Thoracic aorta (tissue), 2 donors: ENCODE results near the gene SSUH2. TPM values are rescaled to one million over a fixed set of nuclear protein-coding genes. Genes with fewer than 3 reads are reported as not detected.

ENCODE experiments used
- ATAC-seq: fragments of 150-250 bp; one replicate; pipeline ENCODE4 v1.8.0; 2017; ENCODE audit warnings: low read depth; ENCODE audit not compliant: insufficient number of reproducible peaks, low FRiP score
- DNase-seq: peaks from one replicate; pipeline ENCODE4 v3.0.0-alpha.2; 2020; ENCODE audit warnings: low spot score
- H3K27ac ChIP-seq, 2 donors: fragments of 200-600 bp; sonication (generic); 1 replicate in 1 of 2; 2 replicates in 1 of 2; pipeline ENCODE4 v1.5.1; 2016; ENCODE audit warnings: mild to moderate bottlenecking in 2 of 2, moderate library complexity in 2 of 2
- H3K27me3 ChIP-seq: fragments of 200-600 bp; sonication (generic); replicated peaks from 2 replicates; pipeline ENCODE4 v1.6.0; 2016; ENCODE audit warnings: mild to moderate bottlenecking; ENCODE audit not compliant: insufficient read depth
- H3K36me3 ChIP-seq: fragments of 200-600 bp; sonication (generic); one replicate; pipeline ENCODE4 v1.5.1; 2016
- H3K4me1 ChIP-seq, 2 donors: fragments of 200-600 bp; sonication (generic); 1 replicate in 1 of 2; 2 replicates in 1 of 2; pipeline versions ENCODE4 v1.5.1 to v1.6.0; 2016; ENCODE audit warnings: low read depth in 2 of 2, mild to moderate bottlenecking in 1 of 2; ENCODE audit not compliant: control insufficient read depth in 1 of 2
- H3K4me3 ChIP-seq: fragments of 200-600 bp; sonication (generic); 2 replicates; pipeline ENCODE4 v1.5.1; 2016; ENCODE audit warnings: mild to moderate bottlenecking
- H3K9me3 ChIP-seq: fragments of 200-600 bp; sonication (generic); 2 replicates; pipeline ENCODE4 v1.5.1; 2016
- CTCF ChIP-seq: fragments of 200-600 bp; sonication (generic); IDR thresholded peaks from one replicate; pipeline ENCODE4 v1.5.1; 2019; ENCODE audit warnings: antibody characterized with exemption
- total RNA-seq, 2 donors: library from RNA; depleted of rRNA; stranded (reverse); fragments of >200 nt; gene quantifications; one replicate each; pipeline versions ENCODE4 v1.1.0 to v1.2.3, GENCODE V29; 2016

Gene SSUH2
- total RNA-seq, 2 donors from 2014 or later = 0.14 TPM; not detected in 1

- H3K36me3 ChIP-seq = no peaks in the 10 kb centered on the region
- H3K27me3 ChIP-seq = no peaks in the 10 kb centered on the region
- H3K27ac ChIP-seq = no peak overlapping the region
- peaks cover 5 to 10% of the 10 kb centered on the region in 2 donors for H3K4me1 ChIP-seq
- no peak for TF ChIP-seq CTCF
- H3K4me3 ChIP-seq = no peak overlapping the region
- no peaks in the 10 kb centered on the region for H3K9me3 ChIP-seq
- DNase-seq (no peak), ATAC-seq (no peak)
Measured at GRCh38 chr3:8647137-8647985, 2.8 kb upstream of the SSUH2 start.

- H3K36me3 ChIP-seq = no peaks in the 10 kb centered on the region
- DNase-seq (no peak), ATAC-seq (no peak)
- no peaks in the 10 kb centered on the region for H3K27me3 ChIP-seq
- no peaks in the 10 kb centered on the region for H3K9me3 ChIP-seq
- H3K4me3 ChIP-seq = no peak overlapping the region
- TF ChIP-seq CTCF = no peak
- peaks cover 5 to 10% of the 10 kb centered on the region in 2 donors for H3K4me1 ChIP-seq
- H3K27ac ChIP-seq = no peak overlapping the region
Measured at GRCh38 chr3:8646313-8646938, 1.8 kb upstream of the SSUH2 start.

- DNase-seq (no peak), ATAC-seq (no peak)
- Histone ChIP-seq H3K36me3 (no peaks in the 10 kb centered on the region), H3K4me1 (peaks cover 3 to 4% of the 10 kb centered on the region in 2 donors), H3K27ac (no peak overlapping the region), H3K27me3 (no peaks in the 10 kb centered on the region), H3K4me3 (no peak overlapping the region), H3K9me3 (no peaks in the 10 kb centered on the region)
- no peak for TF ChIP-seq CTCF
Measured at GRCh38 chr3:8645712-8646111, 1.1 kb upstream of the SSUH2 start.

GRCh38 chr3:8643693-8644365, 769 bp downstream of the SSUH2 start:
- H3K27me3 ChIP-seq = no peaks in the 10 kb centered on the region
- H3K9me3 ChIP-seq = no peaks in the 10 kb centered on the region
- no peak overlapping the region for H3K4me3 ChIP-seq
- no peaks in the 10 kb centered on the region for H3K36me3 ChIP-seq
- ATAC-seq = no peak
- no peak for DNase-seq
- no peak for TF ChIP-seq CTCF
- no peak overlapping the region for H3K27ac ChIP-seq
- no peaks in the 10 kb centered on the region for H3K4me1 ChIP-seq

- DNase-seq (no peak), ATAC-seq (no peak)
- Histone ChIP-seq H3K27me3 (no peaks in the 10 kb centered on the region), H3K4me1 (no peaks in the 10 kb centered on the region), H3K4me3 (no peak overlapping the region), H3K36me3 (no peaks in the 10 kb centered on the region), H3K27ac (no peak overlapping the region), H3K9me3 (no peaks in the 10 kb centered on the region)
- TF ChIP-seq CTCF = no peak
Measured at GRCh38 chr3:8642001-8642400, 2.6 kb downstream of the SSUH2 start.
